HG03354 (cell line): Measurements from ENCODE around the gene PIK3AP1.
"Not testable (repeated sequence)": the region's sequence is repeated elsewhere in the genome, so short reads cannot be mapped to it uniquely, and the experiment has no call there.

ENCODE experiments used
- ATAC-seq: cut with Tn5 transposase; IDR thresholded peaks from one replicate; pipeline ENCODE4 v1.9.1; 2021; ENCODE audit warnings: mild to moderate bottlenecking; ENCODE audit not compliant: unreplicated experiment, poor library complexity, severe bottlenecking

Gene PIK3AP1

GRCh38 chr10:96565774-96566173 lies 154.5 kb downstream of the PIK3AP1 start:
- ATAC-seq: no peak

- no peak for ATAC-seq
Observed at GRCh38 chr10:96560966-96561887, 159.1 kb downstream of the PIK3AP1 start.

- no peak for ATAC-seq
Observed at GRCh38 chr10:96560489-96560888, 159.8 kb downstream of the PIK3AP1 start.

GRCh38 chr10:96556003-96556402 lies 164.3 kb downstream of the PIK3AP1 start:
- no peak for ATAC-seq

- no peak for ATAC-seq
Observed at GRCh38 chr10:96555330-96555729, 165.0 kb downstream of the PIK3AP1 start.

- ATAC-seq: no peak
Observed at GRCh38 chr10:96548589-96548988, 171.7 kb downstream of the PIK3AP1 start.

- ATAC-seq: not testable (repeated sequence)
Observed at GRCh38 chr10:96545558-96545957, 174.8 kb downstream of the PIK3AP1 start.
